B cell (primary cell): Measurements from ENCODE around the gene RGR. TPM values are rescaled to one million over a fixed set of nuclear protein-coding genes. Genes with fewer than 3 reads are reported as not detected.

ENCODE experiments used
- ATAC-seq: fragments of 200-7000 bp; cut with Tn5 transposase; one replicate; pipeline ENCODE4 v1.10.0; 2021; ENCODE audit warnings: low read depth, mild to moderate bottlenecking, moderate number of reproducible peaks, moderate library complexity
- CTCF ChIA-PET: fragments of 350-600 bp; sonication (Branson Sonifier 250); formaldehyde crosslinking; loops from one replicate; lab custom pipeline; 2021; ENCODE audit warnings: antibody characterized with exemption, inconsistent platforms; lab: Charles Lee
- POLR2A ChIA-PET: fragments of 350-600 bp; sonication (Branson Sonifier 250); formaldehyde crosslinking; loops from one replicate; lab custom pipeline; 2021; ENCODE audit warnings: antibody characterized with exemption; lab: Charles Lee
- DNase-seq: peaks from one replicate; pipeline ENCODE4 v3.0.0; 2013
- H2AFZ ChIP-seq: 2 replicates; pipeline ENCODE4 v1.6.1; 2012; ENCODE audit warnings: mild to moderate bottlenecking, low read depth, low read length; ENCODE audit not compliant: insufficient read depth, poor library complexity, severe bottlenecking
- H3K27ac ChIP-seq, 2 donors: 1 replicate in 1 of 2; 2 replicates in 1 of 2; pipeline ENCODE4 v1.5.1; 2012 to 2013; ENCODE audit warnings: low read length in 2 of 2, mild to moderate bottlenecking in 2 of 2, moderate library complexity in 1 of 2
- H3K27me3 ChIP-seq, 4 experiments: fragments of 200-600 bp in 1 of 4; sonication (generic) in 1 of 4; replicated peaks in 1 of 4; 1 replicate in 2 of 4; 2 replicates in 2 of 4; pipeline versions ENCODE4 v1.6.1 to v1.7.0; 2013 to 2016; ENCODE audit warnings: low read length in 3 of 4, mild to moderate bottlenecking in 2 of 4, mixed read lengths in 1 of 4, moderate library complexity in 1 of 4; ENCODE audit not compliant: insufficient read depth in 4 of 4, control insufficient read depth in 3 of 4; ENCODE audit errors: control extremely low read depth in 1 of 4
- H3K36me3 ChIP-seq, 2 experiments: replicated peaks in 1 of 2; 1 replicate in 1 of 2; 2 replicates in 1 of 2; pipeline versions ENCODE4 v1.6.1 to v1.7.1; 2013; ENCODE audit warnings: low read length in 1 of 2; ENCODE audit not compliant: insufficient read depth in 2 of 2, control insufficient read depth in 1 of 2; ENCODE audit errors: control extremely low read depth in 1 of 2, extremely low read depth in 1 of 2
- H3K4me1 ChIP-seq, 2 donors: fragments of 200-600 bp in 1 of 2; sonication (generic) in 1 of 2; 1 replicate in 1 of 2; 2 replicates in 1 of 2; pipeline versions ENCODE4 v1.5.1 to v1.6.1; 2013 to 2017; ENCODE audit warnings: low read length in 2 of 2; ENCODE audit not compliant: control insufficient read depth in 2 of 2, insufficient read depth in 2 of 2
- H3K4me2 ChIP-seq: replicated peaks from 2 replicates; pipeline ENCODE3; 2012; ENCODE audit warnings: mild to moderate bottlenecking, low read depth, low read length; ENCODE audit not compliant: poor library complexity, severe bottlenecking
- H3K4me3 ChIP-seq, 5 experiments: fragments of 200-600 bp in 1 of 5; sonication (generic) in 1 of 5; 1 replicate in 3 of 5; 2 replicates in 2 of 5; pipeline versions ENCODE4 v1.5.1 to v1.7.0; 2011 to 2016; ENCODE audit warnings: low read length in 4 of 5, mild to moderate bottlenecking in 4 of 5, low read depth in 2 of 5, control low read depth in 1 of 5, moderate library complexity in 1 of 5; ENCODE audit not compliant: insufficient read depth in 1 of 5; ENCODE audit errors: control extremely low read depth in 1 of 5, extremely low read depth in 1 of 5
- H3K79me2 ChIP-seq: fragments of 200-600 bp; sonication (generic); one replicate; pipeline ENCODE4 v1.6.0; 2016; ENCODE audit warnings: low read length; ENCODE audit not compliant: control insufficient read depth, insufficient read depth
- H3K9ac ChIP-seq: fragments of 200-600 bp; sonication (generic); 2 replicates; pipeline ENCODE4 v1.6.1; 2017; ENCODE audit warnings: mild to moderate bottlenecking, low read length, moderate library complexity
- H3K9me3 ChIP-seq, 3 donors: one replicate each; pipeline versions ENCODE4 v1.6.1 to v1.7.1; 2013; ENCODE audit warnings: low read length in 2 of 3; ENCODE audit not compliant: control insufficient read depth in 2 of 3, insufficient read depth in 1 of 3; ENCODE audit errors: control extremely low read depth in 1 of 3
- H4K20me1 ChIP-seq: 2 replicates; pipeline ENCODE4 v1.6.0; 2012; ENCODE audit warnings: mild to moderate bottlenecking, low read length; ENCODE audit not compliant: insufficient read depth, control insufficient read depth, poor library complexity, severe bottlenecking
- H3K27ac Mint-ChIP-seq: one replicate; pipeline ENCODE4 v1.8.0; 2021; ENCODE audit warnings: mixed read lengths
- H3K27me3 Mint-ChIP-seq: one replicate; pipeline ENCODE4 v1.8.0; 2021; ENCODE audit warnings: mixed read lengths
- H3K4me1 Mint-ChIP-seq: one replicate; pipeline ENCODE4 v1.8.0; 2021; ENCODE audit warnings: mixed read lengths
- H3K4me3 Mint-ChIP-seq: one replicate; pipeline ENCODE4 v1.8.0; 2021; ENCODE audit warnings: mixed read lengths
- H3K9me3 Mint-ChIP-seq: one replicate; pipeline ENCODE4 v1.8.0; 2022; ENCODE audit warnings: mixed read lengths; ENCODE audit not compliant: insufficient read depth
- EZH2 ChIP-seq: IDR thresholded peaks from 2 replicates; pipeline ENCODE4 v1.6.1; 2012; ENCODE audit warnings: borderline replicate concordance, low read depth, mild to moderate bottlenecking, moderate library complexity, low read length; ENCODE audit not compliant: insufficient read depth, poor library complexity, severe bottlenecking
- WGBS: methylation state at CpG from one replicate; pipeline ENCODE4 v1.1.5; 2013; ENCODE audit warnings: missing lambda C conversion rate; ENCODE audit not compliant: insufficient coverage; 5-methylcytosine and 5-hydroxymethylcytosine counted together
- intact Hi-C: fragments of 100-400 bp; cut with micrococcal nuclease; formaldehyde crosslinking; loops from one replicate; pipeline ENCODE4 v1.10.0; 2022
- polyA plus RNA-seq: library from polyadenylated mRNA; depleted of rRNA; stranded (reverse); fragments of >200 nt; gene quantifications from 2 replicates; pipeline ENCODE4 v1.2.3, GENCODE V29; 2012
- total RNA-seq, 2 donors: library from RNA; stranded (reverse); fragments of 120-200 nt in 1 of 2; gene quantifications; 1 replicate in 1 of 2; 2 replicates in 1 of 2; pipeline versions ENCODE4 v1.2.3 to v1.2.4, GENCODE V29; 2013 to 2022
- TF ChIP-seq, protein P1 (sequence below): fragments of 200-600 bp; IDR thresholded peaks from one replicate; pipeline ENCODE4 v1.8.0; 2022; ENCODE audit warnings: antibody characterized with exemption, mild to moderate bottlenecking

The RGR gene
- total and polyA plus RNA-seq, 2 donors (not counting 1 experiment from before 2014, with no cell fraction given) = not detected

DNA sequence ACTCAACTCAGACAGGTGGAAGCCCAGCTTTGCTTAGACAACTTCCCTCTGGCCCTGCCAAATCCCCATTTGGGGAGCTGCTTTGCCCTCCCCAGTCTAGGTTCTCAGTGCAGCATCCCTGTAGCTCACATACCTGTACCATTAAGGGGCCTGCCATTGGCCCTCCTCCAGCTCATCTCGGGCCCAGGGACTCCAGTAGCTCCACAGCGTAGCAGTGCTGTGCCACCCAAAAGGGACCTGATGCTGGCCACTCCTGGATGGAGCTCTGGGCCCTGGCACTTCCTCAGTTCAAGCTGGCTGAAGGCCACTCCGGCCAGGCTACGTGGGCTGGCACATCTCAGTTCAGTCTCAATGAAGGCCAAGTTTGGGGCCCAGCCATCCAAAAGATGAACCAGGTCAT lies 10.9 kb upstream of the RGR start:
- H4K20me1 ChIP-seq = no peaks in the 10 kb centered on the region
- peaks cover 0 to 6% (median 0%) of the 10 kb centered on the region in 3 donors for H3K9me3 ChIP-seq
- no peak overlapping the region for H2AFZ ChIP-seq
- no peak overlapping the region for H3K4me2 ChIP-seq
- no peak overlapping the region for H3K9ac ChIP-seq
- Mint-ChIP-seq H3K27me3 (peaks cover 25% of the 10 kb centered on the region), H3K4me1 (no peaks in the 10 kb centered on the region), H3K4me3 (no peak overlapping the region), H3K9me3 (no peaks in the 10 kb centered on the region), H3K27ac (no peak overlapping the region)
- 82% methylated on average over 4 of the region's 4 CpGs for WGBS
- H3K79me2 ChIP-seq = no peaks in the 10 kb centered on the region
- H3K4me3 ChIP-seq = no peak overlapping the region
- H3K4me1 ChIP-seq = no peaks in the 10 kb centered on the region
- POLR2A ChIA-PET = no interaction called here
- CTCF ChIA-PET = no interaction called here
- H3K27ac ChIP-seq = no peak overlapping the region
- intact Hi-C loops = no loop called here
- ATAC-seq = no peak
- DNase-seq = no peak
- no peaks in the 10 kb centered on the region for H3K36me3 ChIP-seq
- no peak for TF ChIP-seq EZH2
- TF ChIP-seq, protein P1, sequence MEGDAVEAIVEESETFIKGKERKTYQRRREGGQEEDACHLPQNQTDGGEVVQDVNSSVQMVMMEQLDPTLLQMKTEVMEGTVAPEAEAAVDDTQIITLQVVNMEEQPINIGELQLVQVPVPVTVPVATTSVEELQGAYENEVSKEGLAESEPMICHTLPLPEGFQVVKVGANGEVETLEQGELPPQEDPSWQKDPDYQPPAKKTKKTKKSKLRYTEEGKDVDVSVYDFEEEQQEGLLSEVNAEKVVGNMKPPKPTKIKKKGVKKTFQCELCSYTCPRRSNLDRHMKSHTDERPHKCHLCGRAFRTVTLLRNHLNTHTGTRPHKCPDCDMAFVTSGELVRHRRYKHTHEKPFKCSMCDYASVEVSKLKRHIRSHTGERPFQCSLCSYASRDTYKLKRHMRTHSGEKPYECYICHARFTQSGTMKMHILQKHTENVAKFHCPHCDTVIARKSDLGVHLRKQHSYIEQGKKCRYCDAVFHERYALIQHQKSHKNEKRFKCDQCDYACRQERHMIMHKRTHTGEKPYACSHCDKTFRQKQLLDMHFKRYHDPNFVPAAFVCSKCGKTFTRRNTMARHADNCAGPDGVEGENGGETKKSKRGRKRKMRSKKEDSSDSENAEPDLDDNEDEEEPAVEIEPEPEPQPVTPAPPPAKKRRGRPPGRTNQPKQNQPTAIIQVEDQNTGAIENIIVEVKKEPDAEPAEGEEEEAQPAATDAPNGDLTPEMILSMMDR = no peak
- H3K27me3 ChIP-seq = peaks cover 0 to 6% (median 0%) of the 10 kb centered on the region in 4 experiments

DNA sequence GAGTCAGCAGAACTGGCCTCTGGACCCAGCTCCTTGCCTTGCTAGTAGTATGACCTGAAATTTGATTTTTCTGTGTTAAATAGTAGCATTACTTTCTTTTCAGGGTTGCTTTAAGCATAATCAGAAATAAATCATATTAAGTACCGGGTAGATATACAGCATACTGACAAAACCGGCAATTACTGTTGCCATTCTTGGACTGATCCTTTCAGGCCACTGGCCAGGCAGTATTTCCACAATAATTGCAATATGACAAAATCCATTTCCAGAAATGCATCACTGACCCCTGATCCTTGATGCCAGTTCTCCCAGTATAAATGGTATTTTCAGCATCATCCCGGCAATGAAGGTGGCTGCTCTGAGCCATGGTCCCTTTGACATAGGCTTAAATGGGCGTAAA lies 10.4 kb upstream of the RGR start:
- no peak for TF ChIP-seq EZH2
- TF ChIP-seq, protein P1 = no peak
- Histone ChIP-seq H3K9ac (no peak overlapping the region), H3K27me3 (peaks cover 0 to 6% (median 0%) of the 10 kb centered on the region in 4 experiments), H3K27ac (no peak overlapping the region), H2AFZ (no peak overlapping the region), H3K4me2 (no peak overlapping the region), H3K36me3 (no peaks in the 10 kb centered on the region), H3K4me1 (no peaks in the 10 kb centered on the region), H3K79me2 (no peaks in the 10 kb centered on the region), H4K20me1 (no peaks in the 10 kb centered on the region), H3K9me3 (peaks cover 0 to 6% (median 0%) of the 10 kb centered on the region in 3 donors), H3K4me3 (no peak overlapping the region)
- peaks cover 25% of the 10 kb centered on the region for H3K27me3 Mint-ChIP-seq
- H3K4me3 Mint-ChIP-seq = no peak overlapping the region
- CTCF ChIA-PET = no interaction called here
- H3K9me3 Mint-ChIP-seq = no peaks in the 10 kb centered on the region
- DNase-seq (no peak), ATAC-seq (no peak)
- POLR2A ChIA-PET = no interaction called here
- no peaks in the 10 kb centered on the region for H3K4me1 Mint-ChIP-seq
- no peak overlapping the region for H3K27ac Mint-ChIP-seq
- 100% methylated on average over 2 of the region's 4 CpGs for WGBS
- intact Hi-C loops = no loop called here
